Retinal pigment epithelial cell (primary cell): ENCODE measurements around the gene RHOH.
A peak's percentile ranks its signal among the peaks of the same experiment; 100 is the strongest.

Experiments used
- DNase-seq: peaks from one replicate; pipeline ENCODE4 v3.0.0-alpha.2; 2010; ENCODE audit warnings: low read depth
- H3K4me3 ChIP-seq: 2 replicates; pipeline ENCODE4 v1.5.1; 2011; ENCODE audit warnings: mild to moderate bottlenecking, low read length, control low read depth, moderate library complexity
- TF ChIP-seq, protein P1 (sequence below): conservative IDR thresholded peaks from 2 replicates; pipeline ENCODE4 v1.5.1; 2011; ENCODE audit warnings: low read depth, low read length, control low read depth, inconsistent platforms

RHOH gene

DNA sequence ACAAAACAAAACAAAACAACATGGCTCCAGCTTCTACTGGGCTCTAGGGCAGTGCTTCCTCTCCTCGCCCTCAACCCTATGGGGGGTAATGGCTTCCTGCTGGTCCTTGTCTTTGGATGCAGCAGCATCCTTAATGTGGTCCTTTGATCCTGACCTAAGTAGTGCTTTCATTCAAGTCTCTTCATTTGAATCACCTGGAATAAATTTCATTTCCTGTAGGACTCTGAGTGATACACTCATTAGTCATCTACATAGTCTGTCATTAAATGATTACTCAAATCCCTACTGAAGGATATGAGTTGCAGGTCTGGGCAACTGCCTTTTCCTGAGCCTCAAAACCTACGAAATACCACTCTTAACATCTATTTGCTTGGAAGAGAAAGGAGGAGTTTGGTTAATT is 54.5 kb downstream of the RHOH start:
- H3K4me3 ChIP-seq = no peak overlapping the region
- TF ChIP-seq, protein P1, sequence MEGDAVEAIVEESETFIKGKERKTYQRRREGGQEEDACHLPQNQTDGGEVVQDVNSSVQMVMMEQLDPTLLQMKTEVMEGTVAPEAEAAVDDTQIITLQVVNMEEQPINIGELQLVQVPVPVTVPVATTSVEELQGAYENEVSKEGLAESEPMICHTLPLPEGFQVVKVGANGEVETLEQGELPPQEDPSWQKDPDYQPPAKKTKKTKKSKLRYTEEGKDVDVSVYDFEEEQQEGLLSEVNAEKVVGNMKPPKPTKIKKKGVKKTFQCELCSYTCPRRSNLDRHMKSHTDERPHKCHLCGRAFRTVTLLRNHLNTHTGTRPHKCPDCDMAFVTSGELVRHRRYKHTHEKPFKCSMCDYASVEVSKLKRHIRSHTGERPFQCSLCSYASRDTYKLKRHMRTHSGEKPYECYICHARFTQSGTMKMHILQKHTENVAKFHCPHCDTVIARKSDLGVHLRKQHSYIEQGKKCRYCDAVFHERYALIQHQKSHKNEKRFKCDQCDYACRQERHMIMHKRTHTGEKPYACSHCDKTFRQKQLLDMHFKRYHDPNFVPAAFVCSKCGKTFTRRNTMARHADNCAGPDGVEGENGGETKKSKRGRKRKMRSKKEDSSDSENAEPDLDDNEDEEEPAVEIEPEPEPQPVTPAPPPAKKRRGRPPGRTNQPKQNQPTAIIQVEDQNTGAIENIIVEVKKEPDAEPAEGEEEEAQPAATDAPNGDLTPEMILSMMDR = no peak
- no peak for DNase-seq

GRCh38 chr4:40253906-40254305 is 57.1 kb downstream of the RHOH start:
- no peak for DNase-seq
- no peak overlapping the region for H3K4me3 ChIP-seq
- TF ChIP-seq, protein P1 = no peak

GRCh38 chr4:40254608-40255392 is 58.0 kb downstream of the RHOH start:
- H3K4me3 ChIP-seq = no peak overlapping the region
- peak; percentile 31 for DNase-seq
- TF ChIP-seq, protein P1 = no peak

- no peak overlapping the region for H3K4me3 ChIP-seq
- DNase-seq = peak; percentile 92
- TF ChIP-seq, protein P1 = no peak
These were observed 58.8 kb downstream of the RHOH start for GRCh38 chr4:40255393-40256281.

GRCh38 chr4:40256329-40256728 is 59.5 kb downstream of the RHOH start:
- no peak overlapping the region for H3K4me3 ChIP-seq
- TF ChIP-seq, protein P1 = no peak
- DNase-seq = no peak

DNA sequence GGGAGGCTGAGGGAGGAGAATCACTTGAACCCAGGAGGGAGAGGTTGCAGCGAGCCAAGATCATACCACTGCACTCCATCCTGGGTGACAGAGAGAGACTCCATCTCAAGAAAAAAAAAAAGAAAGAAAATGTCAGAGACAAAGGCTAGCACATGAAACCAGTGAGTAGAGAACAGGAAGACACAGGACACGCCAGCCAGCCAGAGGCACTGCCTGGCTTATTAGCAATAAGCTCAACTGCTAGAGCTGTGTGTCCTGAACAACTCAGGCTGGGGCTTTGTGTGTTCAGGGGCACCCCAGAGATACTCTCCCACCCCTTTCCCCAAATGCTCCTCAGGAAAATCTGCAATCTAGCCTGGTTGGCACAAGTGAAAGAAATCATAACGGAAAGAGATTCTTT is 60.0 kb downstream of the RHOH start:
- TF ChIP-seq, protein P1 = no peak
- no peak overlapping the region for H3K4me3 ChIP-seq
- no peak for DNase-seq

DNA sequence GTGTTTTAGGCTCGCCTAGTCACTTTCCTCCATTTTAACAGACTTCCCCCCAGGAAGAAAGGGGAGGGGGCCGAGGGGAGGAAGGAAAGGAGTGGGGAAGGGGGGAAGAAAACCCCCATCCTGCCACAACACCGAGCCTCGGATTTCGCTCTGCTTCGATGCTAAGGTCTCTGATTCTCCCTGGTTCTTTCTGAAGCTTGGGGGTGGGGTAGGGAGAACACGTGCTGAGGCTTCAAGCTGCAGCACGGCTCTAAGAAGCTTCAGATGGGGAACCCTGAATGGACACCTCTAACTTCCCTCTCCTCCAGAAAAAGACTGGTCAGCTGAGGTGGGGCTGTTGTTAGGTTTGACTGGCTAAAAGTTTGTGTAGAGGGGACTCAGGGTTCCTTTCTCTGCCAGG is 61.8 kb downstream of the RHOH start:
- no peak for DNase-seq
- TF ChIP-seq, protein P1 = no peak
- no peak overlapping the region for H3K4me3 ChIP-seq
